GM06990 (cell line): ENCODE results near the gene TSHB.
"Not testable (repeated sequence)": the region's sequence is repeated elsewhere in the genome, so short reads cannot be mapped to it uniquely, and the experiment has no call there.

Source experiments
- DNase-seq: peaks from one replicate; pipeline ENCODE4 v3.0.0-alpha.2; 2011; ENCODE audit not compliant: insufficient read length; ENCODE audit errors: extremely low read depth
- H3K27me3 ChIP-seq: replicated peaks from 2 replicates; pipeline ENCODE4 v1.6.0; 2011; ENCODE audit warnings: low read length; ENCODE audit not compliant: control insufficient read depth, insufficient read depth
- H3K36me3 ChIP-seq: 2 replicates; pipeline ENCODE4 v1.5.1; 2011; ENCODE audit warnings: low read length; ENCODE audit not compliant: control insufficient read depth, insufficient read depth
- H3K4me3 ChIP-seq: replicated peaks from 2 replicates; pipeline ENCODE4 v1.5.1; 2011; ENCODE audit warnings: low read depth, mild to moderate bottlenecking, control low read depth, low read length
- CTCF ChIP-seq: IDR thresholded peaks from 2 replicates; pipeline ENCODE4 v1.5.1; 2011; ENCODE audit warnings: low read length, control low read depth, mild to moderate bottlenecking, inconsistent platforms; ENCODE audit not compliant: insufficient read depth, poor library complexity, severe bottlenecking

The TSHB gene

GRCh38 chr1:115012006-115012405 is 17.6 kb upstream of the TSHB start:
- H3K27me3 ChIP-seq = no peaks in the 10 kb centered on the region
- no peak for DNase-seq
- no peak for TF ChIP-seq CTCF
- H3K4me3 ChIP-seq = no peak overlapping the region
- H3K36me3 ChIP-seq = no peaks in the 10 kb centered on the region

- no peaks in the 10 kb centered on the region for H3K27me3 ChIP-seq
These were observed 17.2 kb upstream of the TSHB start for GRCh38 chr1:115012434-115012833.

GRCh38 chr1:115013792-115014191 is 15.8 kb upstream of the TSHB start:
- H3K4me3 ChIP-seq = no peak overlapping the region
- no peaks in the 10 kb centered on the region for H3K27me3 ChIP-seq
- H3K36me3 ChIP-seq = no peaks in the 10 kb centered on the region
- no peak for DNase-seq
- no peak for TF ChIP-seq CTCF

More at GRCh38 chr1:115012434-115012833, 17.2 kb upstream of the TSHB start:
- no peaks in the 10 kb centered on the region for H3K36me3 ChIP-seq
- no peak for TF ChIP-seq CTCF
- no peak for DNase-seq
- H3K4me3 ChIP-seq = no peak overlapping the region

- DNase-seq, H3K27me3 ChIP-seq, H3K4me3 ChIP-seq, H3K36me3 ChIP-seq: not testable (repeated sequence)
These were observed 10.1 kb upstream of the TSHB start for GRCh38 chr1:115019549-115019948.

- DNase-seq = no peak
- Histone ChIP-seq H3K36me3 (no peaks in the 10 kb centered on the region), H3K4me3 (no peak overlapping the region), H3K27me3 (no peaks in the 10 kb centered on the region)
- TF ChIP-seq CTCF = no peak
These were observed 8.5 kb upstream of the TSHB start for GRCh38 chr1:115021145-115021544.

GRCh38 chr1:115023593-115023992 is 6.0 kb upstream of the TSHB start:
- Histone ChIP-seq H3K4me3 (no peak overlapping the region), H3K27me3 (no peaks in the 10 kb centered on the region), H3K36me3 (no peaks in the 10 kb centered on the region)
- DNase-seq = no peak
- TF ChIP-seq CTCF = no peak
